ENCODE data around the gene RFX4.
"Not testable (repeated sequence)": the region's sequence is repeated elsewhere in the genome, so short reads cannot be mapped to it uniquely, and the experiment has no call there.

The RFX4 gene

GRCh38 chr12:106685381-106685780, 102.6 kb downstream of the RFX4 start:
- no peak for ATAC-seq (ENCODE audit: insufficient read depth, low read depth)
- no peaks in the 10 kb centered on the region for H3K27me3 ChIP-seq (ENCODE audit: insufficient read depth, low read length, poor library complexity)
- TF ChIP-seq CTCF (IDR thresholded peaks at IDR 0.05; ENCODE audit: borderline replicate concordance, extremely low read depth, low read length, poor library complexity, severe bottlenecking), result no peak
- no peak for TF ChIP-seq EZH2 (IDR thresholded peaks at IDR 0.05; ENCODE audit: borderline replicate concordance, low read depth, low read length, severe bottlenecking)

GRCh38 chr12:106687672-106688071, 104.9 kb downstream of the RFX4 start:
- H3K4me3 ChIP-seq (ENCODE audit: low read depth in 1 of 2, low read length in 2 of 2), result no peak overlapping the region
- no peaks in the 10 kb centered on the region for H3K27me3 ChIP-seq (ENCODE audit: insufficient read depth, low read length, poor library complexity)
- no peaks in the 10 kb centered on the region for H4K20me1 ChIP-seq (ENCODE audit: insufficient read depth, low read length)
- H3K9ac ChIP-seq (ENCODE audit: low read depth, low read length), result no peak overlapping the region
- no peak overlapping the region for H3K4me2 ChIP-seq (ENCODE audit: insufficient read depth, low read length)
- no peak for ATAC-seq (ENCODE audit: insufficient read depth, low read depth)
- no peak for DNase-seq
- H3K9me3 ChIP-seq (ENCODE audit: insufficient read depth, low read length, severe bottlenecking), result no peaks in the 10 kb centered on the region
- H3K4me1 ChIP-seq (ENCODE audit: insufficient read depth, low read length), result no peaks in the 10 kb centered on the region
- no peak overlapping the region for H2AFZ ChIP-seq (ENCODE audit: low read depth, low read length)
- no peaks in the 10 kb centered on the region for H3K79me2 ChIP-seq (ENCODE audit: insufficient read depth, low read length)
- no peaks in the 10 kb centered on the region for H3K36me3 ChIP-seq (ENCODE audit: insufficient read depth, low read length)
- TF ChIP-seq CTCF (IDR thresholded peaks at IDR 0.05; ENCODE audit: borderline replicate concordance, extremely low read depth, low read length, poor library complexity, severe bottlenecking) (no peak), EZH2 (IDR thresholded peaks at IDR 0.05; ENCODE audit: borderline replicate concordance, low read depth, low read length, severe bottlenecking) (no peak)
- H3K27ac ChIP-seq (ENCODE audit: low read length), result no peak overlapping the region

More at GRCh38 chr12:106685381-106685780, 102.6 kb downstream of the RFX4 start:
- Histone ChIP-seq H3K9ac (ENCODE audit: low read depth, low read length) (no peak overlapping the region), H3K9me3 (ENCODE audit: insufficient read depth, low read length, severe bottlenecking) (no peaks in the 10 kb centered on the region), H3K4me2 (ENCODE audit: insufficient read depth, low read length) (no peak overlapping the region), H3K79me2 (ENCODE audit: insufficient read depth, low read length) (no peaks in the 10 kb centered on the region), H4K20me1 (ENCODE audit: insufficient read depth, low read length) (no peaks in the 10 kb centered on the region), H2AFZ (ENCODE audit: low read depth, low read length) (no peak overlapping the region), H3K4me3 (ENCODE audit: low read depth in 1 of 2, low read length in 2 of 2) (no peak overlapping the region), H3K4me1 (ENCODE audit: insufficient read depth, low read length) (no peaks in the 10 kb centered on the region), H3K36me3 (ENCODE audit: insufficient read depth, low read length) (no peaks in the 10 kb centered on the region), H3K27ac (ENCODE audit: low read length) (no peak overlapping the region)
- DNase-seq, result no peak

- Histone ChIP-seq H2AFZ (ENCODE audit: low read depth, low read length) (no peak overlapping the region), H3K27me3 (ENCODE audit: insufficient read depth, low read length, poor library complexity) (no peaks in the 10 kb centered on the region), H3K36me3 (ENCODE audit: insufficient read depth, low read length) (no peaks in the 10 kb centered on the region), H3K4me1 (ENCODE audit: insufficient read depth, low read length) (no peaks in the 10 kb centered on the region), H3K4me2 (ENCODE audit: insufficient read depth, low read length) (no peak overlapping the region), H3K9me3 (ENCODE audit: insufficient read depth, low read length, severe bottlenecking) (no peaks in the 10 kb centered on the region), H3K4me3 (ENCODE audit: low read depth in 1 of 2, low read length in 2 of 2) (no peak overlapping the region), H3K9ac (ENCODE audit: low read depth, low read length) (no peak overlapping the region), H3K27ac (ENCODE audit: low read length) (no peak overlapping the region), H3K79me2 (ENCODE audit: insufficient read depth, low read length) (no peaks in the 10 kb centered on the region), H4K20me1 (ENCODE audit: insufficient read depth, low read length) (no peaks in the 10 kb centered on the region)
- TF ChIP-seq EZH2 (IDR thresholded peaks at IDR 0.05; ENCODE audit: borderline replicate concordance, low read depth, low read length, severe bottlenecking), result no peak
- TF ChIP-seq CTCF (IDR thresholded peaks at IDR 0.05; ENCODE audit: borderline replicate concordance, extremely low read depth, low read length, poor library complexity, severe bottlenecking), result no peak
- ATAC-seq (ENCODE audit: insufficient read depth, low read depth) (no peak), DNase-seq (no peak)
Measured at GRCh38 chr12:106690569-106691305, 107.9 kb downstream of the RFX4 start.

GRCh38 chr12:106692033-106692432, 109.2 kb downstream of the RFX4 start:
- not testable (repeated sequence) for H3K4me3 ChIP-seq (ENCODE audit: low read depth in 1 of 2, low read length in 2 of 2); H3K9ac ChIP-seq (ENCODE audit: low read depth, low read length); H4K20me1 ChIP-seq (ENCODE audit: insufficient read depth, low read length); H2AFZ ChIP-seq (ENCODE audit: low read depth, low read length); ATAC-seq (ENCODE audit: insufficient read depth, low read depth); H3K79me2 ChIP-seq (ENCODE audit: insufficient read depth, low read length); H3K27ac ChIP-seq (ENCODE audit: low read length); DNase-seq; H3K36me3 ChIP-seq (ENCODE audit: insufficient read depth, low read length); H3K27me3 ChIP-seq (ENCODE audit: insufficient read depth, low read length, poor library complexity); H3K4me1 ChIP-seq (ENCODE audit: insufficient read depth, low read length); H3K4me2 ChIP-seq (ENCODE audit: insufficient read depth, low read length); H3K9me3 ChIP-seq (ENCODE audit: insufficient read depth, low read length, severe bottlenecking)
